PC-3 (cell line): Measurements from ENCODE around the gene NINJ2.

Experiments
- CTCF ChIP-seq: fragments of 300-600 bp; sonication (generic); conservative IDR thresholded peaks from 2 replicates; pipeline ENCODE4 v1.5.1; 2017; ENCODE audit warnings: antibody characterized with exemption, low read depth, mild to moderate bottlenecking, low read length
- EZH2 ChIP-seq: fragments of 300-600 bp; sonication (generic); IDR thresholded peaks from one replicate; pipeline ENCODE4 v1.6.1; 2017; ENCODE audit warnings: antibody characterized with exemption, mild to moderate bottlenecking, low read length; ENCODE audit not compliant: unreplicated experiment

- TF ChIP-seq EZH2: no peak
- peak; percentile 87 for TF ChIP-seq CTCF
Observed at GRCh38 chr12:569803-570434, 93.3 kb downstream of the NINJ2 start.
